ENCODE results near the gene TBCK.
"Not testable (repeated sequence)": the region's sequence is repeated elsewhere in the genome, so short reads cannot be mapped to it uniquely, and the experiment has no call there.

The TBCK gene

DNA sequence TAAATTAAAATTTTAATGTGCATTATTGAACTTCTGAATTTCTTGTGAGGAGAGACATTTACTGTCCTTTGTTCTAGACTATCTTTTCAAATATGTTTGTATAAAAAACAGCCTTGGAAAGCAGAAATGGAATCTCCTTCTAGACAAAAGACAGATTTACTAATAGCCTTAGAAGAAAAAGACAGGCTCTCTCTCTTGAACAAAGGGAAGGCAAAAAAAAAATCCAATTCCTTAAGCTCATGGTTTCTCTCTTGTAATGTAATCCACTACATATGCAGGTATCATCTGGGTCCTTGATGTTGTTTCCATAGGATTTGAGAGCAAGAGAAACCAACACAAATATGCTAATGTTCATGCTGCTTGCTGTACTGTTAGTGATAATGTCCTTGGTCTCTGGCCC is 106.0 kb downstream of the TBCK start:
- DNase-seq (ENCODE audit: low spot score) = no peak

- DNase-seq (ENCODE audit: low spot score) = no peak
Measured at GRCh38 chr4:106208481-106209460, 107.2 kb downstream of the TBCK start.

DNA sequence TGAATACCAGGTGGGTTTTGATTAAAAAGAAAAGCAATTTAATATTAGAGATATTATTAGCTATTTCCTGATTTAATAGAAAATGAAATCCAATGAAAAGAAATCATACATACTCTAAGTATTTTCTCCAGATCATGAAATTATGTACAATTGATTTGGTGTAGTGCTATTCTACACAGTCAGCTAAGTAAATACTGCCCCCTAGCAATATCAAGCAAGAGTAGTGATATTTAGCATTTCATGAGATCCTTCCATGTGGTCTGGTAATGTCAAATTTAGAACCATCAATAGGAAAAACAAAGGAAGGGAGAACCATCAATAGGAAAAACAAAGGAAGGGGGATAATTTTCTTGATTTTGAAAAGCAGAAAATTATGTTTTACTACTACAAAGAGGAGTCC is 114.6 kb downstream of the TBCK start:
- DNase-seq (ENCODE audit: low spot score) = peak; percentile 23

- no peak for DNase-seq (ENCODE audit: low spot score)
Measured at GRCh38 chr4:106195435-106195950, 120.5 kb downstream of the TBCK start.

DNA sequence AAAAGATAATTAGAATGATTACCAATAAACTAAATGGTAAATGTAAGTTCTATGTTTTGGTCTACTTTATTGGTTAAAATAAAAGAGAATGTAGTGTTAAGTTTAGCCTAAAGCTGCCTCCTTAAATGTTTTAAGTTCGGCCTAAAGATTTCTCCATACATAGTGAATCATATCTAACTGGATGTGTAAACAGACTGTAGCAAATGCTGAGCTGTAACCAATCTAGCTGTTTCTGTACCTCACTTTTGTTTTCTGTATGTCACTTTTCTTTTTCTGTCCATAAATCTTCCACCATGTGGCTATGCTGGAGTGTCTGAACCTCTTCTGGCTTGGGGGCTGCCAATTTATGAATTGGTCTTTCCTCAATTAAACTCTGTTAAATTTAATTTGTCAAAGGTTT is 121.2 kb downstream of the TBCK start:
- DNase-seq (ENCODE audit: low spot score) = no peak

DNA sequence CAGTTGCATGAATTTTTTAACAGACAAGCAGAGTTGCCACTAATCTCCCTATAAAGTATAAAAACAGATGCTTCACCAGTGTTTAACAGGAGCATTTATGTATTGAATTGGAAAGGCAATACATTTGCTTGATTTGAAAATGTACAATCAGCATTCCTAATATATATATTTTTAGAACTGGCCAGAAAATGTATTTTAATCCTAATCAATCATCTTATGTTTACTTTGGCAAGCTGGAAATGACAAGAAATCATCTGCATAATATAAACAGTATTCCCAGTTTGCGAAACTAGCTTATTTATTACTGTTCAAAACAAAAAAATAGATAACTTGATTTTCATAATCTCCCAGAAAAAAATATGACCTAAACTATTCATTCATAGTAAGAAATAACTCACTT is 123.9 kb downstream of the TBCK start:
- DNase-seq (ENCODE audit: low spot score) = no peak

- no peak for DNase-seq (ENCODE audit: low spot score)
Measured at GRCh38 chr4:106186201-106186600, 129.8 kb downstream of the TBCK start.

DNA sequence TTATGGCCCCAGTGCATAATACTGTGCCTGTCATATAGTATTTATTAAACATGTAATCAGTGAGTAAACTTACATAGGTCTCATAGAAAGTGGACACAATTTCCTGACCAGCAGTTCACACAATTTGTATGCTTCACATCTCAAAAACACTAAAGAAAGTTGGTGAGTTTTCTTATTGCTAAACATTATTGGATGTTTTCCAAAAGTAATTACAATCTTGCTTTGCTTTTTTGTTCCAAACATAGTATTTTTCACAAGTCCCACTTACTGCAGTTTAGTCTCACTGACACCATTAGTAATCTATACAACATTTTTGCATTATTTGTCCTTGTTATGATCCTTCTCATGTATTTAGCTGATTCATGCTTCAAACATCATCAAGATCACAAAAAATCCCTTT is 132.5 kb downstream of the TBCK start:
- no peak for DNase-seq (ENCODE audit: low spot score)

- DNase-seq (ENCODE audit: low spot score) = no peak
Measured at GRCh38 chr4:106172861-106173260, 143.1 kb downstream of the TBCK start.

DNA sequence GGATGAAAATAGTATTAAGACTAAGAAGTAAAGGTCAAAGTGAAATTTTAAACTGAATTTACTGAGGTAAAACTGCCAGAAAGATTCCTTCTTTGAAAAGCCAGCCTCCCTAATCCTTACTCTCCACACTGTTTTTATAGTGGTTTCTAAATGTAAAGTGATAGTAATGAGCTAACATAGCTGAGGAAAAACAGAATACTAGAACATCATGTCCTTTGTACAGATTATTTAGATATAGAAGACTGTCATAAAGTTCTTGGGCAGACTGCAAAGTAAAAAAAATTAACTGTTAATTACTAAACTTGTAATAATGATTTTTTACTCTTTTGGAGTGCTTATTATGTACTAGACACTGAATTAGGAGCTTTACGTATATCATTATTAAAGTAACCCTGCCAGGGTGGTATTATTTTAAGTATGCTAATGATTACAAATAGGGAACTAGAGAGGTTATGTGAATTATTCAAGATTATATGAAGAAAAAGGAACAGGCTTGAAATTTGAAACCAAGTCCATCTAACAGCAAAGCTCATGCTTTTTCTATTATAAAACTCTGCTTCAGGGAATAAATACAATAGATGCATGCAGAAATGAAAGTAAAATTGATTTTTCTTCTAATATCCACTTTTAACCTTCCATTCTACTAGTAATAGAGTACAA is 150.5 kb downstream of the TBCK start:
- no peak for DNase-seq (ENCODE audit: low spot score)

- DNase-seq (ENCODE audit: low spot score) = no peak
Measured at GRCh38 chr4:106162278-106162677, 153.7 kb downstream of the TBCK start.

DNA sequence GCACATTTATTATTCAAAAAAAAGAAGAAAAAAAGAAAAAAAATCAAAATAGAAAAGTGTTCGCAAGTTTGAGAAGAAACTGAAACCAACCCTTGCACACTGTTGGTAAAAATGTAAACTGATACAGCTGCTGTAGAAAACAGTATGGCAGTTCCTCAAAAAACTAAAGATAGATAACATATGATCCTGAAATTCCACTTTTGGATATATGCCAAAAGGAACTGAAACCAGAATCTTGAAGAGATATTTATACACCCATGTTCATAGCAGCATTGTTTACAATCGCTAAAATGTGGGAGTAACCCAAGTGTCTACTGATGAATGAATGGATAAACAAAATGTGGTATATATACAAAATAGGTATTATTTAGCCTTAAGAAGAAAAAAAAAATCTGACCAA is 155.4 kb downstream of the TBCK start:
- no peak for DNase-seq (ENCODE audit: low spot score)

GRCh38 chr4:106149911-106150310 is 166.1 kb downstream of the TBCK start:
- DNase-seq (ENCODE audit: low spot score) = no peak

GRCh38 chr4:106149026-106149425 is 167.0 kb downstream of the TBCK start:
- no peak for DNase-seq (ENCODE audit: low spot score)

DNA sequence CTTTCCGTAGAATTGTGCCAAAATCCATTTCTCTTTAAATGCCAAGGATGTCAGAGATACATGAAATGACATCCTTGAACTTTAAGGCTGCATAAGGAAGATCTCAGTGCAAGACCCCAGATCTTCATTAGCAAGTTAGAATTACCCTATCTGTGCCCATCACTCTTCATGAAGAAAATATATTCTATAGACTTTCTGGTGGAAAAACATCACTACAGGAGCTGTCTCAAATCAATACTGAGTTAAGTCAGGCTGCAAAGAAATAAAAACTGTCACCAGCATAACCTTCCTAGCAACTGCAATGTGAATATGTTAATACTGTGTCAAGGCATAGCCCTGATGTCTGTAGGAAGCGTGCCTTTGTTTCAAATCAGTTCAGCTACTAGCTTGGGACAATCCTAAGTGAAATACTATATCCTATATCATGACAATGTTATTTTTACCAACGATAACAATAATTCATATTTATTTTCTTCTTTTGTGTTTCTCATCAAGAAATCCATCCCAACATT is 173.3 kb downstream of the TBCK start:
- DNase-seq (ENCODE audit: low spot score) = no peak

DNA sequence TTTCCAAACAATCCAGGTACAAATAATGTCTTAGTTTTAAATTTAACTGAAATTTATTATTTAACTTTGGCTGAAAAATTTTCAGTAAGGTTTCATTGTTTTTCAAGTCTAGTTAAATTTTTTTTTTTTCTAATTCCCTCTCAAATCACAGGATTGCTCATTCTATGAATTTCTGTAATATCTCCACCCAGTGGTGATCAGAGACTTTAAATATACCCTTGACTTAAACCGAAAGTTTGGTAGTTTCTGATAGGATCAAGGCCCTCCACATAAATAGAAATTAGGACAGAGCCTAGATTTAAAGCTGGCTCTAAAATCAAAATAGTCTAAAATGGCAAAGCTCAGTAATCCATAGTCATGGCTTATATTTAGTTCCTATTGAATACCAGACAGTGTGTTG is 175.4 kb downstream of the TBCK start:
- DNase-seq (ENCODE audit: low spot score) = no peak

- DNase-seq (ENCODE audit: low spot score) = no peak
Measured at GRCh38 chr4:106136777-106137331, 179.2 kb downstream of the TBCK start.

DNA sequence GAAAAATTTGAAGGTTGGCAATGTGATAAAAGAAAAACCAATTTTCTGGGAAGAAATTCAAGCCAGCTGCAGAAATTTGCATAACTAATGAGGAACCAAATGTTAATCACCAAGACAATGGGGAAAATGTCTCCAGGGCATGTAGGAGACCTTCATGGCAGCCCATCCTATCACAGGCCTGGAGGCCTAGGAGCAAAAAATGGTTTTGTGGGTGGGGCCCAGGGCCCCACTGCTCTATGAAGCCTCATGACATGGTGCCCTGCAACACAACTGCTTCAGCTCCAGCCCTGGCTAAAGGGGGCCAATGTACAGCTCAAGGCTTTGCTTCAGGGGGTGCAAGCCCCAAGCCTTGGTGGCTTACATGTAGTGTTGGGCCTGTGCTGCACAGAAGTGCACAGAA is 184.0 kb downstream of the TBCK start:
- DNase-seq (ENCODE audit: low spot score) = no peak

- no peak for DNase-seq (ENCODE audit: low spot score)
Measured at GRCh38 chr4:106126062-106126461, 189.9 kb downstream of the TBCK start.

GRCh38 chr4:106119949-106120555 is 196.0 kb downstream of the TBCK start:
- not testable (repeated sequence) for DNase-seq (ENCODE audit: low spot score)

DNA sequence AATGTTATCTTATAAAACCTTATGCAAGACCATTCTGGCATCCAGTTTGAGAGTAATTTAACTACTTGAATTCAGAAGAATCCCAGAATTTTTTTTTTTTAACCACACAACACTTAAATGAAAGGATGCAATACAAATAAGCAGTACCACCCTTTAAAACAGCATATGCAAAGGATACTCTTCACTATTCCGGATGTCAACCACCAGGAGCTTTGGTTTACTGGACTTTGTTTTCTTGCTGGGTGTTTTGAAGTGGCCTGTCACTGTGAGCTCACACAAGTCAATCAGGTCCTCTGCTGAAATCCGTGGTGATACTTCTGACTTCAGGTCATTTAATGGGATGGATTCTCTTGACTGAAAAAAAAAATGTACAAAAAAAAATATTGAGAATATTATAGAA is 200.0 kb downstream of the TBCK start:
- no peak for DNase-seq (ENCODE audit: low spot score)

DNA sequence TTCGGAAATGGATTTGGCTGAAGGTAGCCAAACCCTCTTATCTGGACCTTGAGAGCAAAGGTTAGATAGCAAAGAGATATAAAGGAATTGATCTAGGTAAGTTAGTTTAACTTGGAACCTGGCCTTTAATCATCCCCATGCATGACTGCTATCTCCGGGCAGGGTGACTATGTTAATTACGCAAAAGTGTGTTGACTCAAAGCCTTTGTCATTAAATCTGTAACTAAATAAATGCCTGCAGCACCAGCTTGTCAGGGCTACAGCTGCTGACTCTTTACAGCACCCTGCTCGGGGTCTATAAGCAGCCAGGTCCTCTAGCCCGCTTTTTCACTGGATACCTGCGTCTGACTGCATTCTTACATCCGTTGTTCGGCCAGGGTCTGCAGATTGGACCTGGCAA is 201.7 kb downstream of the TBCK start:
- DNase-seq (ENCODE audit: low spot score) = no peak

All from LoVo (cell line).